B cell (primary cell): Measurements from ENCODE around the gene TTC6. TPM values are rescaled to one million over a fixed set of nuclear protein-coding genes. Genes with fewer than 3 reads are reported as not detected.
A peak's percentile ranks its signal among the peaks of the same experiment; 100 is the strongest.

Source experiments
- ATAC-seq: fragments of 200-7000 bp; cut with Tn5 transposase; one replicate; pipeline ENCODE4 v1.10.0; 2021; ENCODE audit warnings: low read depth, mild to moderate bottlenecking, moderate number of reproducible peaks, moderate library complexity
- CTCF ChIA-PET: fragments of 350-600 bp; sonication (Branson Sonifier 250); formaldehyde crosslinking; loops from one replicate; lab custom pipeline; 2021; ENCODE audit warnings: antibody characterized with exemption, inconsistent platforms; lab: Charles Lee
- POLR2A ChIA-PET: fragments of 350-600 bp; sonication (Branson Sonifier 250); formaldehyde crosslinking; loops from one replicate; lab custom pipeline; 2021; ENCODE audit warnings: antibody characterized with exemption; lab: Charles Lee
- DNase-seq: peaks from one replicate; pipeline ENCODE4 v3.0.0; 2013
- H2AFZ ChIP-seq: 2 replicates; pipeline ENCODE4 v1.6.1; 2012; ENCODE audit warnings: mild to moderate bottlenecking, low read depth, low read length; ENCODE audit not compliant: insufficient read depth, poor library complexity, severe bottlenecking
- H3K27ac ChIP-seq, 2 donors: 1 replicate in 1 of 2; 2 replicates in 1 of 2; pipeline ENCODE4 v1.5.1; 2012 to 2013; ENCODE audit warnings: low read length in 2 of 2, mild to moderate bottlenecking in 2 of 2, moderate library complexity in 1 of 2
- H3K27me3 ChIP-seq, 4 experiments: fragments of 200-600 bp in 1 of 4; sonication (generic) in 1 of 4; replicated peaks in 1 of 4; 1 replicate in 2 of 4; 2 replicates in 2 of 4; pipeline versions ENCODE4 v1.6.1 to v1.7.0; 2013 to 2016; ENCODE audit warnings: low read length in 3 of 4, mild to moderate bottlenecking in 2 of 4, mixed read lengths in 1 of 4, moderate library complexity in 1 of 4; ENCODE audit not compliant: insufficient read depth in 4 of 4, control insufficient read depth in 3 of 4; ENCODE audit errors: control extremely low read depth in 1 of 4
- H3K36me3 ChIP-seq, 2 experiments: replicated peaks in 1 of 2; 1 replicate in 1 of 2; 2 replicates in 1 of 2; pipeline versions ENCODE4 v1.6.1 to v1.7.1; 2013; ENCODE audit warnings: low read length in 1 of 2; ENCODE audit not compliant: insufficient read depth in 2 of 2, control insufficient read depth in 1 of 2; ENCODE audit errors: control extremely low read depth in 1 of 2, extremely low read depth in 1 of 2
- H3K4me1 ChIP-seq, 2 donors: fragments of 200-600 bp in 1 of 2; sonication (generic) in 1 of 2; 1 replicate in 1 of 2; 2 replicates in 1 of 2; pipeline versions ENCODE4 v1.5.1 to v1.6.1; 2013 to 2017; ENCODE audit warnings: low read length in 2 of 2; ENCODE audit not compliant: control insufficient read depth in 2 of 2, insufficient read depth in 2 of 2
- H3K4me2 ChIP-seq: replicated peaks from 2 replicates; pipeline ENCODE3; 2012; ENCODE audit warnings: mild to moderate bottlenecking, low read depth, low read length; ENCODE audit not compliant: poor library complexity, severe bottlenecking
- H3K4me3 ChIP-seq, 5 experiments: fragments of 200-600 bp in 1 of 5; sonication (generic) in 1 of 5; 1 replicate in 3 of 5; 2 replicates in 2 of 5; pipeline versions ENCODE4 v1.5.1 to v1.7.0; 2011 to 2016; ENCODE audit warnings: low read length in 4 of 5, mild to moderate bottlenecking in 4 of 5, low read depth in 2 of 5, control low read depth in 1 of 5, moderate library complexity in 1 of 5; ENCODE audit not compliant: insufficient read depth in 1 of 5; ENCODE audit errors: control extremely low read depth in 1 of 5, extremely low read depth in 1 of 5
- H3K79me2 ChIP-seq: fragments of 200-600 bp; sonication (generic); one replicate; pipeline ENCODE4 v1.6.0; 2016; ENCODE audit warnings: low read length; ENCODE audit not compliant: control insufficient read depth, insufficient read depth
- H3K9ac ChIP-seq: fragments of 200-600 bp; sonication (generic); 2 replicates; pipeline ENCODE4 v1.6.1; 2017; ENCODE audit warnings: mild to moderate bottlenecking, low read length, moderate library complexity
- H3K9me3 ChIP-seq, 3 donors: one replicate each; pipeline versions ENCODE4 v1.6.1 to v1.7.1; 2013; ENCODE audit warnings: low read length in 2 of 3; ENCODE audit not compliant: control insufficient read depth in 2 of 3, insufficient read depth in 1 of 3; ENCODE audit errors: control extremely low read depth in 1 of 3
- H4K20me1 ChIP-seq: 2 replicates; pipeline ENCODE4 v1.6.0; 2012; ENCODE audit warnings: mild to moderate bottlenecking, low read length; ENCODE audit not compliant: insufficient read depth, control insufficient read depth, poor library complexity, severe bottlenecking
- H3K27ac Mint-ChIP-seq: one replicate; pipeline ENCODE4 v1.8.0; 2021; ENCODE audit warnings: mixed read lengths
- H3K27me3 Mint-ChIP-seq: one replicate; pipeline ENCODE4 v1.8.0; 2021; ENCODE audit warnings: mixed read lengths
- H3K4me1 Mint-ChIP-seq: one replicate; pipeline ENCODE4 v1.8.0; 2021; ENCODE audit warnings: mixed read lengths
- H3K4me3 Mint-ChIP-seq: one replicate; pipeline ENCODE4 v1.8.0; 2021; ENCODE audit warnings: mixed read lengths
- H3K9me3 Mint-ChIP-seq: one replicate; pipeline ENCODE4 v1.8.0; 2022; ENCODE audit warnings: mixed read lengths; ENCODE audit not compliant: insufficient read depth
- CTCF ChIP-seq: fragments of 200-600 bp; IDR thresholded peaks from one replicate; pipeline ENCODE4 v1.8.0; 2022; ENCODE audit warnings: antibody characterized with exemption, mild to moderate bottlenecking
- EZH2 ChIP-seq: IDR thresholded peaks from 2 replicates; pipeline ENCODE4 v1.6.1; 2012; ENCODE audit warnings: borderline replicate concordance, low read depth, mild to moderate bottlenecking, moderate library complexity, low read length; ENCODE audit not compliant: insufficient read depth, poor library complexity, severe bottlenecking
- WGBS: methylation state at CpG from one replicate; pipeline ENCODE4 v1.1.5; 2013; ENCODE audit warnings: missing lambda C conversion rate; ENCODE audit not compliant: insufficient coverage; 5-methylcytosine and 5-hydroxymethylcytosine counted together
- intact Hi-C: fragments of 100-400 bp; cut with micrococcal nuclease; formaldehyde crosslinking; loops from one replicate; pipeline ENCODE4 v1.10.0; 2022
- polyA plus RNA-seq: library from polyadenylated mRNA; depleted of rRNA; stranded (reverse); fragments of >200 nt; gene quantifications from 2 replicates; pipeline ENCODE4 v1.2.3, GENCODE V29; 2012
- total RNA-seq, 2 donors: library from RNA; stranded (reverse); fragments of 120-200 nt in 1 of 2; gene quantifications; 1 replicate in 1 of 2; 2 replicates in 1 of 2; pipeline versions ENCODE4 v1.2.3 to v1.2.4, GENCODE V29; 2013 to 2022

The TTC6 gene
- total and polyA plus RNA-seq, 2 donors (not counting 1 experiment from before 2014, with no cell fraction given): not detected

- Mint-ChIP-seq H3K4me3 (peak overlapping the region; percentile 16), H3K4me1 (peaks cover 13% of the 10 kb centered on the region), H3K9me3 (no peaks in the 10 kb centered on the region), H3K27me3 (peaks cover 68% of the 10 kb centered on the region), H3K27ac (no peak overlapping the region)
- H3K4me1 ChIP-seq: peaks cover 13 to 26% of the 10 kb centered on the region in 2 donors
- H3K4me3 ChIP-seq: no peak overlapping the region
- no peaks in the 10 kb centered on the region for H4K20me1 ChIP-seq
- peaks cover 0 to 59% (median 0%) of the 10 kb centered on the region in 3 donors for H3K9me3 ChIP-seq
- intact Hi-C loops: no loop called here
- H3K9ac ChIP-seq: no peak overlapping the region
- ChIA-PET CTCF (no interaction called here), POLR2A (no interaction called here)
- H3K27ac ChIP-seq: no peak overlapping the region
- H3K36me3 ChIP-seq: no peaks in the 10 kb centered on the region
- H3K4me2 ChIP-seq: peak overlapping the region; percentile 34
- 12% methylated on average over 24 of the region's 36 CpGs for WGBS
- H3K79me2 ChIP-seq: no peaks in the 10 kb centered on the region
- peaks cover 1 to 86% (median 44%) of the 10 kb centered on the region in 4 experiments for H3K27me3 ChIP-seq
- peak overlapping the region; percentile 27 for H2AFZ ChIP-seq
- DNase-seq: no peak
- TF ChIP-seq CTCF: no peak
- TF ChIP-seq EZH2: no peak
- ATAC-seq: no peak
These were observed 3.5 kb downstream of the TTC6 start for GRCh38 chr14:37598747-37599506.
